IgD-negative memory B cell (primary cell): ENCODE results near the gene METTL25B. TPM values are rescaled to one million over a fixed set of nuclear protein-coding genes. Genes with fewer than 3 reads are reported as not detected.

Source experiments
- H3K27ac Mint-ChIP-seq, 3 donors: one replicate each; pipeline ENCODE4 v1.8.0; 2020 to 2022; ENCODE audit warnings: mild to moderate bottlenecking in 3 of 3, mixed read lengths in 3 of 3, moderate library complexity in 1 of 3
- H3K27me3 Mint-ChIP-seq: one replicate; pipeline ENCODE4 v1.8.0; 2021; ENCODE audit warnings: mixed read lengths
- H3K36me3 Mint-ChIP-seq: one replicate; pipeline ENCODE4 v1.8.0; 2020; ENCODE audit warnings: mild to moderate bottlenecking, mixed read lengths
- H3K4me1 Mint-ChIP-seq, 3 donors: one replicate each; pipeline ENCODE4 v1.8.0; 2020 to 2022; ENCODE audit warnings: mixed read lengths in 3 of 3, mild to moderate bottlenecking in 1 of 3
- H3K4me3 Mint-ChIP-seq, 4 donors: one replicate each; pipeline ENCODE4 v1.8.0; 2020 to 2022; ENCODE audit warnings: mild to moderate bottlenecking in 4 of 4, mixed read lengths in 4 of 4, moderate library complexity in 3 of 4
- H3K9me3 Mint-ChIP-seq, 3 donors: one replicate each; pipeline ENCODE4 v1.8.0; 2020 to 2021; ENCODE audit warnings: mixed read lengths in 3 of 3, mild to moderate bottlenecking in 1 of 3
- polyA plus RNA-seq: library from polyadenylated mRNA; unstranded; fragments of 300-500 nt; fragmentation: Illumina TruSeq; gene quantifications from one replicate; pipeline ENCODE4 v1.2.3, GENCODE V29; 2021

METTL25B gene
- 11.5 TPM for polyA plus RNA-seq

GRCh38 chr1:156727926-156728598, at the start of gene METTL25B:
Gene METTL25B, plus strand, starts transcription at chr1:156728469. Its CDS starts 636 bp downstream, at chr1:156729105.
- H3K27ac Mint-ChIP-seq: peak within 1 kb of the TSS in 2 of 3 donors; percentile 97 to 98
- H3K36me3 Mint-ChIP-seq: peaks cover 6% of the 10 kb centered on the region
- H3K4me3 Mint-ChIP-seq: no peak within 1 kb of the TSS
- H3K4me1 Mint-ChIP-seq: peaks cover 23 to 30% (median 29%) of the 10 kb centered on the region in 3 donors
- peaks cover 2% of the 10 kb centered on the region for H3K27me3 Mint-ChIP-seq
- H3K9me3 Mint-ChIP-seq: no peaks in the 10 kb centered on the region

GRCh38 chr1:156680056-156680455, 48.2 kb upstream of the METTL25B start:
- Mint-ChIP-seq H3K9me3 (no peaks in the 10 kb centered on the region), H3K36me3 (no peaks in the 10 kb centered on the region), H3K4me1 (peaks cover 10 to 22% (median 11%) of the 10 kb centered on the region in 3 donors), H3K27me3 (peaks cover 58% of the 10 kb centered on the region), H3K4me3 (peak overlapping the region in 1 of 4 donors; percentile 13), H3K27ac (no peak overlapping the region)

GRCh38 chr1:156681196-156681960, 46.9 kb upstream of the METTL25B start:
- Mint-ChIP-seq H3K4me1 (peaks cover 10 to 22% (median 11%) of the 10 kb centered on the region in 3 donors), H3K4me3 (peak overlapping the region in 1 of 4 donors; percentile 45), H3K27me3 (peaks cover 54% of the 10 kb centered on the region), H3K27ac (no peak overlapping the region), H3K9me3 (no peaks in the 10 kb centered on the region), H3K36me3 (no peaks in the 10 kb centered on the region)

- peaks cover 10 to 22% (median 11%) of the 10 kb centered on the region in 3 donors for H3K4me1 Mint-ChIP-seq
- H3K27me3 Mint-ChIP-seq: peaks cover 52% of the 10 kb centered on the region
- no peaks in the 10 kb centered on the region for H3K9me3 Mint-ChIP-seq
- H3K4me3 Mint-ChIP-seq: no peak overlapping the region
- H3K36me3 Mint-ChIP-seq: no peaks in the 10 kb centered on the region
- H3K27ac Mint-ChIP-seq: no peak overlapping the region
These were observed 45.9 kb upstream of the METTL25B start for GRCh38 chr1:156682166-156682890.

GRCh38 chr1:156684227-156684782, 44.0 kb upstream of the METTL25B start:
- H3K27ac Mint-ChIP-seq: no peak overlapping the region
- peaks cover 3 to 13% (median 8%) of the 10 kb centered on the region in 3 donors for H3K4me1 Mint-ChIP-seq
- peaks cover 46% of the 10 kb centered on the region for H3K27me3 Mint-ChIP-seq
- no peaks in the 10 kb centered on the region for H3K9me3 Mint-ChIP-seq
- H3K36me3 Mint-ChIP-seq: no peaks in the 10 kb centered on the region
- no peak overlapping the region for H3K4me3 Mint-ChIP-seq

GRCh38 chr1:156689035-156689952, 39.0 kb upstream of the METTL25B start:
- Mint-ChIP-seq H3K27me3 (peaks cover 59% of the 10 kb centered on the region), H3K27ac (peak overlapping the region in 1 of 3 donors; percentile 23), H3K36me3 (peaks cover 3% of the 10 kb centered on the region), H3K4me1 (peaks cover 4 to 8% (median 6%) of the 10 kb centered on the region in 3 donors), H3K4me3 (peak overlapping the region in 2 of 4 donors; percentile 63 to 93), H3K9me3 (peaks cover 0 to 2% (median 0%) of the 10 kb centered on the region in 3 donors)

GRCh38 chr1:156689953-156690674, 38.2 kb upstream of the METTL25B start:
- Mint-ChIP-seq H3K36me3 (peaks cover 3% of the 10 kb centered on the region), H3K9me3 (peaks cover 0 to 2% (median 0%) of the 10 kb centered on the region in 3 donors), H3K27me3 (peaks cover 56% of the 10 kb centered on the region), H3K27ac (no peak overlapping the region), H3K4me1 (peaks cover 4 to 8% (median 6%) of the 10 kb centered on the region in 3 donors), H3K4me3 (no peak overlapping the region)

- peaks cover 0 to 2% (median 0%) of the 10 kb centered on the region in 3 donors for H3K9me3 Mint-ChIP-seq
- H3K4me3 Mint-ChIP-seq: no peak overlapping the region
- no peak overlapping the region for H3K27ac Mint-ChIP-seq
- H3K27me3 Mint-ChIP-seq: peaks cover 54% of the 10 kb centered on the region
- H3K36me3 Mint-ChIP-seq: peaks cover 3% of the 10 kb centered on the region
- peaks cover 4 to 8% (median 6%) of the 10 kb centered on the region in 3 donors for H3K4me1 Mint-ChIP-seq
These were observed 37.6 kb upstream of the METTL25B start for GRCh38 chr1:156690675-156691036.

GRCh38 chr1:156691191-156691590, 37.1 kb upstream of the METTL25B start:
- peaks cover 3% of the 10 kb centered on the region for H3K36me3 Mint-ChIP-seq
- H3K4me1 Mint-ChIP-seq: peaks cover 4 to 8% (median 6%) of the 10 kb centered on the region in 3 donors
- H3K4me3 Mint-ChIP-seq: no peak overlapping the region
- H3K27ac Mint-ChIP-seq: no peak overlapping the region
- H3K27me3 Mint-ChIP-seq: peaks cover 54% of the 10 kb centered on the region
- peaks cover 0 to 2% (median 0%) of the 10 kb centered on the region in 3 donors for H3K9me3 Mint-ChIP-seq

- H3K9me3 Mint-ChIP-seq: peaks cover 0 to 2% (median 0%) of the 10 kb centered on the region in 3 donors
- peaks cover 4 to 8% (median 7%) of the 10 kb centered on the region in 3 donors for H3K4me1 Mint-ChIP-seq
- H3K4me3 Mint-ChIP-seq: peak overlapping the region in 2 of 4 donors; percentile 23 to 61
- H3K27ac Mint-ChIP-seq: no peak overlapping the region
- peaks cover 3% of the 10 kb centered on the region for H3K36me3 Mint-ChIP-seq
- peaks cover 60% of the 10 kb centered on the region for H3K27me3 Mint-ChIP-seq
These were observed 36.4 kb upstream of the METTL25B start for GRCh38 chr1:156691665-156692440.

GRCh38 chr1:156692441-156692924, 35.8 kb upstream of the METTL25B start:
- Mint-ChIP-seq H3K9me3 (peaks cover 0 to 2% (median 0%) of the 10 kb centered on the region in 3 donors), H3K36me3 (peaks cover 5% of the 10 kb centered on the region), H3K27ac (no peak overlapping the region), H3K4me1 (peaks cover 4 to 8% (median 7%) of the 10 kb centered on the region in 3 donors), H3K4me3 (no peak overlapping the region), H3K27me3 (peaks cover 64% of the 10 kb centered on the region)

GRCh38 chr1:156692925-156693847, 35.1 kb upstream of the METTL25B start:
- peaks cover 7% of the 10 kb centered on the region for H3K36me3 Mint-ChIP-seq
- peaks cover 4 to 8% (median 7%) of the 10 kb centered on the region in 3 donors for H3K4me1 Mint-ChIP-seq
- H3K27ac Mint-ChIP-seq: no peak overlapping the region
- peaks cover 66% of the 10 kb centered on the region for H3K27me3 Mint-ChIP-seq
- no peak overlapping the region for H3K4me3 Mint-ChIP-seq
- H3K9me3 Mint-ChIP-seq: peaks cover 0 to 2% (median 0%) of the 10 kb centered on the region in 3 donors
